ENCODE measurements around the gene HBQ1.
"Not testable (repeated sequence)": the region's sequence is repeated elsewhere in the genome, so short reads cannot be mapped to it uniquely, and the experiment has no call there.

Gene HBQ1

DNA sequence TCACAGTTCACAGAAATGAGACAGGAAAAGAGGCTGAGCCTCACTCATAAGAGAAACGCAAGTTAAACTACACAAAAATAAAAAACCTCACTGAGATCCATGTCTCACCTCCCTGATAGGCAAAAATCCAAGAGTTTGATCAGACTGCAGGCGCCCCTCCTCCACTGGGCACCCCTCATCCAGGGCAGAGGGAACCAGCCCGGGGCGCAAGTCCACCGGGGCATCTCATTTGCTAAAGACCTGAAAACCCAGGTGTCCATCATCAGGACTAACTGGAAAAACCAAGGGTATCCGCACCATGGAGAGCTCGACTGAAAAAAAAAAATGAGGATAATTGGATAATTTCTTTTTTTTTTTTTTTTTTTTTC is 25.2 kb upstream of the HBQ1 start:
- H3K27ac ChIP-seq (ENCODE audit: low read length), result no peak overlapping the region
- H2AFZ ChIP-seq (ENCODE audit: low read depth, low read length), result no peak overlapping the region
- no peaks in the 10 kb centered on the region for H3K9me3 ChIP-seq (ENCODE audit: insufficient read depth, low read length, severe bottlenecking)
- no peak overlapping the region for H3K4me3 ChIP-seq (ENCODE audit: low read depth in 1 of 2, low read length in 2 of 2)
- ATAC-seq (ENCODE audit: insufficient read depth, low read depth), result no peak
- H3K36me3 ChIP-seq (ENCODE audit: insufficient read depth, low read length), result no peaks in the 10 kb centered on the region
- DNase-seq, result no peak
- H3K27me3 ChIP-seq (ENCODE audit: insufficient read depth, low read length, poor library complexity), result no peaks in the 10 kb centered on the region
- H3K9ac ChIP-seq (ENCODE audit: low read depth, low read length), result no peak overlapping the region
- no peak overlapping the region for H3K4me2 ChIP-seq (ENCODE audit: insufficient read depth, low read length)
- TF ChIP-seq, protein P1, sequence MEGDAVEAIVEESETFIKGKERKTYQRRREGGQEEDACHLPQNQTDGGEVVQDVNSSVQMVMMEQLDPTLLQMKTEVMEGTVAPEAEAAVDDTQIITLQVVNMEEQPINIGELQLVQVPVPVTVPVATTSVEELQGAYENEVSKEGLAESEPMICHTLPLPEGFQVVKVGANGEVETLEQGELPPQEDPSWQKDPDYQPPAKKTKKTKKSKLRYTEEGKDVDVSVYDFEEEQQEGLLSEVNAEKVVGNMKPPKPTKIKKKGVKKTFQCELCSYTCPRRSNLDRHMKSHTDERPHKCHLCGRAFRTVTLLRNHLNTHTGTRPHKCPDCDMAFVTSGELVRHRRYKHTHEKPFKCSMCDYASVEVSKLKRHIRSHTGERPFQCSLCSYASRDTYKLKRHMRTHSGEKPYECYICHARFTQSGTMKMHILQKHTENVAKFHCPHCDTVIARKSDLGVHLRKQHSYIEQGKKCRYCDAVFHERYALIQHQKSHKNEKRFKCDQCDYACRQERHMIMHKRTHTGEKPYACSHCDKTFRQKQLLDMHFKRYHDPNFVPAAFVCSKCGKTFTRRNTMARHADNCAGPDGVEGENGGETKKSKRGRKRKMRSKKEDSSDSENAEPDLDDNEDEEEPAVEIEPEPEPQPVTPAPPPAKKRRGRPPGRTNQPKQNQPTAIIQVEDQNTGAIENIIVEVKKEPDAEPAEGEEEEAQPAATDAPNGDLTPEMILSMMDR (IDR thresholded peaks at IDR 0.05; ENCODE audit: borderline replicate concordance, extremely low read depth, low read length, poor library complexity, severe bottlenecking), result no peak
- TF ChIP-seq EZH2 (IDR thresholded peaks at IDR 0.05; ENCODE audit: borderline replicate concordance, low read depth, low read length, severe bottlenecking), result no peak
- no peaks in the 10 kb centered on the region for H3K4me1 ChIP-seq (ENCODE audit: insufficient read depth, low read length)
- no peaks in the 10 kb centered on the region for H3K79me2 ChIP-seq (ENCODE audit: insufficient read depth, low read length)
- H4K20me1 ChIP-seq (ENCODE audit: insufficient read depth, low read length), result no peaks in the 10 kb centered on the region

DNA sequence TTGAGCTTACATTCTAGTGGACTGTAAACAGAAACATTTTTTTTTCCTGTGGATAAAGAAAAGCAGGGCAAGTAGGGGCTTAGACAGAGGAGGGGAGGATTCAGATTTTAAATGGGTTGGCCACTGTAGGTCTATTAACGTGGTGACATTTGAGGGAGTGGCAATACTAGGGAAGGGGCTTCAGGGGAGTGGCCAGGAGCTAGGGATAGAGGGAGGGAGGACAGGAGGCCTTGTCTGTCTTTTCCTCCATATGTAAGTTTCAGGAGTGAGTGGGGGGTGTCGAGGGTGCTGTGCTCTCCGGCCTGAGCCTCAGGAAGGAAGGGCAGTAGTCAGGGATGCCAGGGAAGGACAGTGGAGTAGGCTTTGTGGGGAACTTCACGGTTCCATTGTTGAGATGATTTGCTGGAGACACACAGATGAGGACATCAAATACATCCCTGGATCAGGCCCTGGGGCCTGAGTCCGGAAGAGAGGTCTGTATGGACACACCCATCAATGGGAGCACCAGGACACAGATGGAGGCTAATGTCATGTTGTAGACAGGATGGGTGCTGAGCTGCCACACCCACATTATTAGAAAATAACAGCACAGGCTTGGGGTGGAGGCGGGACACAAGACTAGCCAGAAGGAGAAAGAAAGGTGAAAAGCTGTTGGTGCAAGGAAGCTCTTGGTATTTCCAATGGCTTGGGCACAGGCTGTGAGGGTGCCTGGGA is 21.0 kb upstream of the HBQ1 start:
- Histone ChIP-seq H3K27me3 (ENCODE audit: insufficient read depth, low read length, poor library complexity) (no peaks in the 10 kb centered on the region), H3K79me2 (ENCODE audit: insufficient read depth, low read length) (no peaks in the 10 kb centered on the region)

GRCh38 chr16:160242-160641 is 20.0 kb upstream of the HBQ1 start:
- H4K20me1 ChIP-seq (ENCODE audit: insufficient read depth, low read length); H3K4me1 ChIP-seq (ENCODE audit: insufficient read depth, low read length); H3K27ac ChIP-seq (ENCODE audit: low read length); H3K4me2 ChIP-seq (ENCODE audit: insufficient read depth, low read length); H3K27me3 ChIP-seq (ENCODE audit: insufficient read depth, low read length, poor library complexity); H2AFZ ChIP-seq (ENCODE audit: low read depth, low read length); DNase-seq; H3K9ac ChIP-seq (ENCODE audit: low read depth, low read length); H3K9me3 ChIP-seq (ENCODE audit: insufficient read depth, low read length, severe bottlenecking); H3K4me3 ChIP-seq (ENCODE audit: low read depth in 1 of 2, low read length in 2 of 2); H3K36me3 ChIP-seq (ENCODE audit: insufficient read depth, low read length); ATAC-seq (ENCODE audit: insufficient read depth, low read depth); H3K79me2 ChIP-seq (ENCODE audit: insufficient read depth, low read length): not testable (repeated sequence)

More for the DNA sequence above, 21.0 kb upstream of the HBQ1 start:
- Histone ChIP-seq H2AFZ (ENCODE audit: low read depth, low read length) (no peak overlapping the region), H3K9ac (ENCODE audit: low read depth, low read length) (no peak overlapping the region), H3K4me3 (ENCODE audit: low read depth in 1 of 2, low read length in 2 of 2) (no peak overlapping the region), H3K36me3 (ENCODE audit: insufficient read depth, low read length) (no peaks in the 10 kb centered on the region), H3K4me1 (ENCODE audit: insufficient read depth, low read length) (no peaks in the 10 kb centered on the region), H4K20me1 (ENCODE audit: insufficient read depth, low read length) (no peaks in the 10 kb centered on the region), H3K4me2 (ENCODE audit: insufficient read depth, low read length) (no peak overlapping the region), H3K9me3 (ENCODE audit: insufficient read depth, low read length, severe bottlenecking) (no peaks in the 10 kb centered on the region), H3K27ac (ENCODE audit: low read length) (no peak overlapping the region)
- ATAC-seq (ENCODE audit: insufficient read depth, low read depth), result no peak
- TF ChIP-seq, protein P1 (IDR thresholded peaks at IDR 0.05; ENCODE audit: borderline replicate concordance, extremely low read depth, low read length, poor library complexity, severe bottlenecking), result no peak
- TF ChIP-seq EZH2 (IDR thresholded peaks at IDR 0.05; ENCODE audit: borderline replicate concordance, low read depth, low read length, severe bottlenecking), result no peak
- no peak for DNase-seq

GRCh38 chr16:160691-161190 is 19.5 kb upstream of the HBQ1 start:
- Histone ChIP-seq H3K36me3 (ENCODE audit: insufficient read depth, low read length) (no peaks in the 10 kb centered on the region), H3K4me1 (ENCODE audit: insufficient read depth, low read length) (no peaks in the 10 kb centered on the region), H3K4me2 (ENCODE audit: insufficient read depth, low read length) (no peak overlapping the region), H3K9ac (ENCODE audit: low read depth, low read length) (no peak overlapping the region), H2AFZ (ENCODE audit: low read depth, low read length) (no peak overlapping the region), H4K20me1 (ENCODE audit: insufficient read depth, low read length) (no peaks in the 10 kb centered on the region), H3K4me3 (ENCODE audit: low read depth in 1 of 2, low read length in 2 of 2) (no peak overlapping the region), H3K9me3 (ENCODE audit: insufficient read depth, low read length, severe bottlenecking) (no peaks in the 10 kb centered on the region), H3K79me2 (ENCODE audit: insufficient read depth, low read length) (no peaks in the 10 kb centered on the region), H3K27ac (ENCODE audit: low read length) (no peak overlapping the region), H3K27me3 (ENCODE audit: insufficient read depth, low read length, poor library complexity) (no peaks in the 10 kb centered on the region)
- no peak for TF ChIP-seq EZH2 (IDR thresholded peaks at IDR 0.05; ENCODE audit: borderline replicate concordance, low read depth, low read length, severe bottlenecking)
- TF ChIP-seq, protein P1 (IDR thresholded peaks at IDR 0.05; ENCODE audit: borderline replicate concordance, extremely low read depth, low read length, poor library complexity, severe bottlenecking), result no peak
- ATAC-seq (ENCODE audit: insufficient read depth, low read depth) (no peak), DNase-seq (no peak)
